Hematopoietic multipotent progenitor cell treated with erythropoietin and hydrocortisone succinate and interleukin-3 and kit ligand, for 17 days (in vitro differentiated cells): ENCODE data around the gene MBNL1.
"Not testable (repeated sequence)": the region's sequence is repeated elsewhere in the genome, so short reads cannot be mapped to it uniquely, and the experiment has no call there.

Experiments used
- DNase-seq: peaks from one replicate; pipeline ENCODE4 v3.0.0-alpha.2; 2015; ENCODE audit warnings: low spot score

The MBNL1 gene

GRCh38 chr3:152404976-152405375 lies 136.2 kb downstream of the MBNL1 start:
- no peak for DNase-seq

GRCh38 chr3:152405915-152406802 lies 137.4 kb downstream of the MBNL1 start:
- DNase-seq, result no peak

GRCh38 chr3:152413240-152413639 lies 144.5 kb downstream of the MBNL1 start:
- DNase-seq, result no peak

GRCh38 chr3:152416808-152417580 lies 148.3 kb downstream of the MBNL1 start:
- DNase-seq, result no peak

- DNase-seq, result no peak
Measured at GRCh38 chr3:152419748-152420147, 151.0 kb downstream of the MBNL1 start.

- DNase-seq, result no peak
Measured at GRCh38 chr3:152421162-152421561, 152.4 kb downstream of the MBNL1 start.

- no peak for DNase-seq
Measured at GRCh38 chr3:152426393-152426792, 157.7 kb downstream of the MBNL1 start.

GRCh38 chr3:152428577-152428976 lies 159.8 kb downstream of the MBNL1 start:
- DNase-seq, result no peak

- no peak for DNase-seq
Measured at GRCh38 chr3:152430223-152431002, 161.7 kb downstream of the MBNL1 start.

- no peak for DNase-seq
Measured at GRCh38 chr3:152434142-152434541, 165.4 kb downstream of the MBNL1 start.

- not testable (repeated sequence) for DNase-seq
Measured at GRCh38 chr3:152435210-152435609, 166.5 kb downstream of the MBNL1 start.

- no peak for DNase-seq
Measured at GRCh38 chr3:152436707-152437590, 168.2 kb downstream of the MBNL1 start.

- no peak for DNase-seq
Measured at GRCh38 chr3:152438181-152438580, 169.5 kb downstream of the MBNL1 start.

GRCh38 chr3:152438706-152439105 lies 170.0 kb downstream of the MBNL1 start:
- no peak for DNase-seq

- DNase-seq, result not testable (repeated sequence)
Measured at GRCh38 chr3:152440243-152440642, 171.5 kb downstream of the MBNL1 start.

GRCh38 chr3:152443212-152444023 lies 174.7 kb downstream of the MBNL1 start:
- no peak for DNase-seq

GRCh38 chr3:152444029-152444641 lies 175.4 kb downstream of the MBNL1 start:
- peak; percentile 82 for DNase-seq

- DNase-seq, result no peak
Measured at GRCh38 chr3:152445212-152445611, 176.5 kb downstream of the MBNL1 start.

- no peak for DNase-seq
Measured at GRCh38 chr3:152446495-152446894, 177.8 kb downstream of the MBNL1 start.

GRCh38 chr3:152447511-152447910 lies 178.8 kb downstream of the MBNL1 start:
- no peak for DNase-seq
